ENCODE data around the gene HECTD1. TPM values are rescaled to one million over a fixed set of nuclear protein-coding genes. Genes with fewer than 3 reads are reported as not detected.

HECTD1 gene
- total RNA-seq, 1 donor = 246 TPM

GRCh38 chr14:31224808-31225207, 17.2 kb upstream of the HECTD1 start:
- Histone ChIP-seq H3K27me3 (ENCODE audit: insufficient read depth, low read length) (no peaks in the 10 kb centered on the region), H3K4me2 (ENCODE audit: insufficient read depth, low read length) (no peak overlapping the region), H3K36me3 (ENCODE audit: insufficient read depth, low read length) (no peaks in the 10 kb centered on the region), H3K79me2 (ENCODE audit: insufficient read depth, low read length) (no peaks in the 10 kb centered on the region), H3K4me3 (ENCODE audit: insufficient read depth, low read length) (no peak overlapping the region), H3K4me1 (ENCODE audit: insufficient read depth, low read length) (peaks cover 12% of the 10 kb centered on the region), H3K27ac (ENCODE audit: low read depth, low read length) (no peak overlapping the region), H4K20me1 (ENCODE audit: insufficient read depth, low read length) (no peaks in the 10 kb centered on the region), H3K9me3 (ENCODE audit: low read depth, low read length) (no peaks in the 10 kb centered on the region), H2AFZ (ENCODE audit: low read length) (no peak overlapping the region)
- no peak for DNase-seq (ENCODE audit: insufficient read length, low spot score, missing footprints)
- TF ChIP-seq CTCF (IDR thresholded peaks at IDR 0.05; ENCODE audit: extremely low read depth, low read depth, low read length) = no peak

GRCh38 chr14:31223331-31223730, 15.7 kb upstream of the HECTD1 start:
- H4K20me1 ChIP-seq (ENCODE audit: insufficient read depth, low read length) = no peaks in the 10 kb centered on the region

GRCh38 chr14:31222834-31223233, 15.2 kb upstream of the HECTD1 start:
- Histone ChIP-seq H3K27ac (ENCODE audit: low read depth, low read length) (no peak overlapping the region), H3K27me3 (ENCODE audit: insufficient read depth, low read length) (no peaks in the 10 kb centered on the region), H3K4me2 (ENCODE audit: insufficient read depth, low read length) (no peak overlapping the region), H3K36me3 (ENCODE audit: insufficient read depth, low read length) (no peaks in the 10 kb centered on the region), H2AFZ (ENCODE audit: low read length) (no peak overlapping the region), H3K4me3 (ENCODE audit: insufficient read depth, low read length) (no peak overlapping the region), H3K4me1 (ENCODE audit: insufficient read depth, low read length) (no peaks in the 10 kb centered on the region), H3K79me2 (ENCODE audit: insufficient read depth, low read length) (no peaks in the 10 kb centered on the region), H4K20me1 (ENCODE audit: insufficient read depth, low read length) (no peaks in the 10 kb centered on the region), H3K9me3 (ENCODE audit: low read depth, low read length) (no peaks in the 10 kb centered on the region)
- TF ChIP-seq CTCF (IDR thresholded peaks at IDR 0.05; ENCODE audit: extremely low read depth, low read depth, low read length) = no peak
- DNase-seq (ENCODE audit: insufficient read length, low spot score, missing footprints) = no peak

More at GRCh38 chr14:31223331-31223730, 15.7 kb upstream of the HECTD1 start:
- H3K9me3 ChIP-seq (ENCODE audit: low read depth, low read length) = no peaks in the 10 kb centered on the region
- no peak overlapping the region for H2AFZ ChIP-seq (ENCODE audit: low read length)
- DNase-seq (ENCODE audit: insufficient read length, low spot score, missing footprints) = no peak
- no peak for TF ChIP-seq CTCF (IDR thresholded peaks at IDR 0.05; ENCODE audit: extremely low read depth, low read depth, low read length)
- no peak overlapping the region for H3K27ac ChIP-seq (ENCODE audit: low read depth, low read length)
- no peaks in the 10 kb centered on the region for H3K36me3 ChIP-seq (ENCODE audit: insufficient read depth, low read length)
- no peaks in the 10 kb centered on the region for H3K79me2 ChIP-seq (ENCODE audit: insufficient read depth, low read length)
- H3K4me1 ChIP-seq (ENCODE audit: insufficient read depth, low read length) = no peaks in the 10 kb centered on the region
- no peak overlapping the region for H3K4me2 ChIP-seq (ENCODE audit: insufficient read depth, low read length)
- no peak overlapping the region for H3K4me3 ChIP-seq (ENCODE audit: insufficient read depth, low read length)
- no peaks in the 10 kb centered on the region for H3K27me3 ChIP-seq (ENCODE audit: insufficient read depth, low read length)

GRCh38 chr14:31221266-31221665, 13.7 kb upstream of the HECTD1 start:
- H3K79me2 ChIP-seq (ENCODE audit: insufficient read depth, low read length) = no peaks in the 10 kb centered on the region
- H2AFZ ChIP-seq (ENCODE audit: low read length) = no peak overlapping the region
- H4K20me1 ChIP-seq (ENCODE audit: insufficient read depth, low read length) = no peaks in the 10 kb centered on the region
- H3K36me3 ChIP-seq (ENCODE audit: insufficient read depth, low read length) = no peaks in the 10 kb centered on the region
- TF ChIP-seq CTCF (IDR thresholded peaks at IDR 0.05; ENCODE audit: extremely low read depth, low read depth, low read length) = no peak
- no peaks in the 10 kb centered on the region for H3K9me3 ChIP-seq (ENCODE audit: low read depth, low read length)
- DNase-seq (ENCODE audit: insufficient read length, low spot score, missing footprints) = no peak
- H3K4me3 ChIP-seq (ENCODE audit: insufficient read depth, low read length) = no peak overlapping the region
- H3K27me3 ChIP-seq (ENCODE audit: insufficient read depth, low read length) = no peaks in the 10 kb centered on the region
- H3K4me2 ChIP-seq (ENCODE audit: insufficient read depth, low read length) = no peak overlapping the region
- H3K4me1 ChIP-seq (ENCODE audit: insufficient read depth, low read length) = no peaks in the 10 kb centered on the region
- H3K27ac ChIP-seq (ENCODE audit: low read depth, low read length) = no peak overlapping the region

Data from osteoblast (primary cell).